Mesendoderm (in vitro differentiated cells): ENCODE data around the gene METTL22.

ENCODE experiments used
- DNase-seq: peaks from one replicate; pipeline ENCODE4 v3.0.0; 2013
- H2AK5ac ChIP-seq: 2 replicates; pipeline ENCODE4 v1.6.1; 2013; ENCODE audit warnings: low read length, inconsistent platforms
- H2BK120ac ChIP-seq: 2 replicates; pipeline ENCODE4 v1.6.1; 2013; ENCODE audit warnings: low read depth, mild to moderate bottlenecking, low read length, moderate library complexity, mixed read lengths
- H2BK15ac ChIP-seq: replicated peaks from 2 replicates; pipeline ENCODE4 v1.6.1; 2013; ENCODE audit warnings: low read depth, mild to moderate bottlenecking, moderate library complexity
- H2BK5ac ChIP-seq: 2 replicates; pipeline ENCODE4 v1.6.1; 2013; ENCODE audit warnings: low read length, inconsistent platforms
- H3K18ac ChIP-seq: 2 replicates; pipeline ENCODE4 v1.6.1; 2013; ENCODE audit warnings: mild to moderate bottlenecking, low read length, mixed read lengths
- H3K23ac ChIP-seq: one replicate; pipeline ENCODE4 v1.6.1; 2013; ENCODE audit warnings: low read length
- H3K27ac ChIP-seq: 2 replicates; pipeline ENCODE4 v1.5.1; 2013; ENCODE audit warnings: low read depth, mild to moderate bottlenecking, inconsistent platforms, low read length, moderate library complexity
- H3K27me3 ChIP-seq: 2 replicates; pipeline ENCODE4 v1.6.1; 2013; ENCODE audit warnings: low read length, control low read depth, mild to moderate bottlenecking, inconsistent platforms; ENCODE audit not compliant: insufficient read depth, poor library complexity
- H3K36me3 ChIP-seq: 2 replicates; pipeline ENCODE4 v1.6.1; 2013; ENCODE audit warnings: low read length, inconsistent platforms; ENCODE audit not compliant: control insufficient read depth, insufficient read depth
- H3K4ac ChIP-seq: one replicate; pipeline ENCODE4 v1.6.1; 2013; ENCODE audit warnings: low read depth, mild to moderate bottlenecking, low read length, moderate library complexity
- H3K4me1 ChIP-seq: 2 replicates; pipeline ENCODE4 v1.6.1; 2013; ENCODE audit warnings: low read depth, low read length, inconsistent platforms; ENCODE audit not compliant: control insufficient read depth
- H3K4me2 ChIP-seq: 2 replicates; pipeline ENCODE4 v1.6.1; 2013; ENCODE audit warnings: low read length
- H3K4me3 ChIP-seq: 2 replicates; pipeline ENCODE4 v1.5.1; 2013; ENCODE audit warnings: mild to moderate bottlenecking, low read length
- H3K56ac ChIP-seq: one replicate; pipeline ENCODE4 v1.6.1; 2013; ENCODE audit warnings: low read length
- H3K79me1 ChIP-seq: 2 replicates; pipeline ENCODE4 v1.6.1; 2013; ENCODE audit warnings: low read length, inconsistent platforms
- H3K79me2 ChIP-seq: 2 replicates; pipeline ENCODE4 v1.6.1; 2013; ENCODE audit warnings: mild to moderate bottlenecking, low read length; ENCODE audit not compliant: control insufficient read depth, insufficient read depth
- H3K9ac ChIP-seq: 2 replicates; pipeline ENCODE4 v1.6.1; 2013; ENCODE audit warnings: low read length, inconsistent platforms
- H4K5ac ChIP-seq: one replicate; pipeline ENCODE4 v1.6.1; 2013; ENCODE audit warnings: low read length
- H4K8ac ChIP-seq: one replicate; pipeline ENCODE4 v1.6.1; 2013; ENCODE audit warnings: low read depth, mild to moderate bottlenecking, control low read depth, low read length, moderate library complexity
- WGBS: extraction: QIAGEN DNeasy Blood & Tissue Kit; methylation state at CpG from one replicate; pipeline ENCODE4 v1.1.7; 2013; ENCODE audit warnings: low lambda C conversion rate, missing lambda C conversion rate; ENCODE audit not compliant: insufficient coverage; ENCODE audit errors: extremely low coverage; 5-methylcytosine and 5-hydroxymethylcytosine counted together

METTL22 gene

GRCh38 chr16:8631373-8631772 is 9.9 kb downstream of the METTL22 start:
- H2BK5ac ChIP-seq = no peak overlapping the region
- H2BK120ac ChIP-seq = no peak overlapping the region
- H3K4ac ChIP-seq = no peak overlapping the region
- H3K9ac ChIP-seq = no peak overlapping the region
- no peak overlapping the region for H4K8ac ChIP-seq
- H3K4me3 ChIP-seq = no peak overlapping the region
- no peak overlapping the region for H2BK15ac ChIP-seq
- H3K36me3 ChIP-seq = peaks cover 23% of the 10 kb centered on the region
- no peaks in the 10 kb centered on the region for H3K79me2 ChIP-seq
- no peak overlapping the region for H4K5ac ChIP-seq
- H3K56ac ChIP-seq = no peak overlapping the region
- H3K27me3 ChIP-seq = no peaks in the 10 kb centered on the region
- H3K18ac ChIP-seq = no peak overlapping the region
- no peak overlapping the region for H2AK5ac ChIP-seq
- H3K4me1 ChIP-seq = no peaks in the 10 kb centered on the region
- no CpG with 5 or more reads among the region's 9 CpGs for WGBS
- no peak overlapping the region for H3K4me2 ChIP-seq
- no peak overlapping the region for H3K23ac ChIP-seq
- DNase-seq = no peak
- H3K27ac ChIP-seq = no peak overlapping the region
- peaks cover 4% of the 10 kb centered on the region for H3K79me1 ChIP-seq

DNA sequence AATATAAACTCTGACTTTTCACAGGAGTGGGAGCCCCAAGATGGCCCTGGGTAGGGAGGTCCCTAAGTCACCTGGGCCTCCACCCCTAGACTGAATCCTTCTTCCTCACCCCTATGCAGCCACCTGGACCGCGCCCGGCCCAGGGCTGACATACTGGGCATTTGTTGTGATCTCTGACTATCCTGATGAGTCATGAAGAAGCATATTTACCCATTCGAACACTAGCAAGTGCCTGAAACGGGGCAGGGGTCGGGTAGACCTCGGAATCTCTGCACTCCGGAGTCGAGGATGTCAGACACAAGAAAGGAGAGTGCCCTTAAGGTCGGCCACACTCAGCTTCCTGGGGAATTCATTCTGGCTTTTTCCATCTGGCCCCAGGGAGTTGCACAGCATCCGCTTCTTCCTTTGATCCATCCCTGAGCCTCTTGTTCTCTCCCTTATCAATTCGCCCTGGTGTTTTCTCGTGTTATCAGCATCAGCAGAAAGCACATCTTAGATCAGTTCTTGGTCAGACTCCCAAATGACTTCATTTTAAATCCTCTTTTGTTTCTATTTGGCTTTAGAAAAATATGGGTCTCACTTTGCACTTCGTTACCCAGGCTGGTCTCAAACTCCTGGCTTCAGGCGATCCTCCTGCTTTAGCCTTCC is 10.4 kb downstream of the METTL22 start:
- no peaks in the 10 kb centered on the region for H3K27me3 ChIP-seq
- no peak overlapping the region for H4K5ac ChIP-seq
- H2BK120ac ChIP-seq = no peak overlapping the region
- H2BK5ac ChIP-seq = no peak overlapping the region
- no CpG with 5 or more reads among the region's 15 CpGs for WGBS
- peaks cover 23% of the 10 kb centered on the region for H3K36me3 ChIP-seq
- no peak overlapping the region for H3K9ac ChIP-seq
- H2AK5ac ChIP-seq = no peak overlapping the region
- H3K4me3 ChIP-seq = no peak overlapping the region
- no peak overlapping the region for H3K56ac ChIP-seq
- H3K79me1 ChIP-seq = peaks cover 4% of the 10 kb centered on the region
- H3K27ac ChIP-seq = no peak overlapping the region
- H3K4me2 ChIP-seq = no peak overlapping the region
- H4K8ac ChIP-seq = no peak overlapping the region
- no peak overlapping the region for H3K4ac ChIP-seq
- H3K79me2 ChIP-seq = no peaks in the 10 kb centered on the region
- no peak overlapping the region for H2BK15ac ChIP-seq
- no peak overlapping the region for H3K18ac ChIP-seq
- DNase-seq = no peak
- H3K23ac ChIP-seq = no peak overlapping the region
- no peaks in the 10 kb centered on the region for H3K4me1 ChIP-seq

DNA sequence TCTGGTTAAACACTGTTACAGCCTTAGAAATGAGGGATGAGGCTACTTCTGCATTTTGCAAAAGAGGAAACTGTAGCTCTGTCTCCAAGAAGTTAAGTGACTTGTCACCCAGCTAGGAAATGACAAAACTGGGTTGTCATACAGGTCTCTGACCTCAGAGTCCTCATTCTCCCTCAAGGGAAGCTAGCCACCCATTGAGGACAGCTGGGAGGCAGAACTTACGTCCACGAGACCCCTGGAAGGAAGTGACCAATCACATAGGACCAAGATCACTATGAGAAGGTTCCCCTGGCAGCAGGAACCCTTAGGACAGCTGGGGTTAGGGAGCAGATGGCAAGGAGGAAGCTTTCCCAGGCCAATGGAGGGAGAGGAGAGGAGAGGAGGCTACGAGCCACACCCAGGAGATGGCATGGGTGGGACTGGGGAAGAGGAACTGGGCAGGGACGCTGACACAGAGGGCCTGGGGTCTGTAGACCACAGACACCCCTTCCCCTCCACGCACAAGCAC is 11.2 kb downstream of the METTL22 start:
- Histone ChIP-seq H4K8ac (no peak overlapping the region), H3K4ac (no peak overlapping the region), H2BK120ac (no peak overlapping the region), H3K79me1 (peaks cover 3% of the 10 kb centered on the region), H3K27me3 (no peaks in the 10 kb centered on the region), H3K9ac (no peak overlapping the region), H2BK5ac (no peak overlapping the region), H3K36me3 (peaks cover 22% of the 10 kb centered on the region), H3K27ac (no peak overlapping the region), H3K23ac (no peak overlapping the region), H2AK5ac (no peak overlapping the region), H3K18ac (no peak overlapping the region), H2BK15ac (no peak overlapping the region), H3K4me1 (no peaks in the 10 kb centered on the region), H3K4me2 (no peak overlapping the region), H3K56ac (no peak overlapping the region), H3K79me2 (no peaks in the 10 kb centered on the region), H4K5ac (no peak overlapping the region), H3K4me3 (no peak overlapping the region)
- no CpG with 5 or more reads among the region's 5 CpGs for WGBS
- no peak for DNase-seq

DNA sequence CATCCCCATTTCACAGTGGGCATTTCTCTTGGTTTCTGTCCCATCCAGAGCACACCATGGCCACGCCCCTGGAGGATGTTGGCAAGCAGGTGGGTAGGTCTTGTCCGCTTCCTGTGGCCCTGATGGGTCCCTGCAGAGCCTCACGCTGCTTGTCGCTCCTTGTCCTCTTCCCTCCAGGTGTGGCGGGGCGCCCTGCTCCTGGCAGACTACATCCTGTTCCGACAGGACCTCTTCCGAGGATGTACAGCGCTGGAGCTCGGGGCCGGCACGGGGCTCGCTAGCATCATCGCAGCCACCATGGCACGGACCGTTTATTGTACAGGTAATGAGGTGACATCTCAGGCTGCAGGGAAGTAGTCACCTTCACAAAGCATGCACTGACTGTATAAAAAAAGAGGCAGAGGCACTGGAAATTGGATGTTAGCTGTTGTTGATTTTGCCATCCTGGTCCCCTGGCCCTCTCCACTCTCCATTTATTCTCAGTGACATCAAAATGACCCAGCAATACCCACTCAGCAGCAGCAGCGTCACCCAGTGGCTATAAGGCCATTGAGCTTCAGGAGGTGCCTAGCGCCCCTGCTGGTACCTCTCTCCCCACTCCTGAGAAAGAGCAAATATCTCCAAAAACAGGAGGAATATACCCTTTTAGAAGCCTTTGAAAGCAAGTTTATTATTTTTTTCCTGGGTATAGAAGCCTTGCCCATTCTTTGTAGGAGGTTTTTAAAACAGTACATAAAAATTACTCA is 13.7 kb downstream of the METTL22 start:
- no CpG with 5 or more reads among the region's 18 CpGs for WGBS
- no peak overlapping the region for H3K9ac ChIP-seq
- peaks cover 22% of the 10 kb centered on the region for H3K36me3 ChIP-seq
- no peak overlapping the region for H3K27ac ChIP-seq
- no peak overlapping the region for H3K4me2 ChIP-seq
- no peak overlapping the region for H3K56ac ChIP-seq
- H3K4ac ChIP-seq = no peak overlapping the region
- no peak overlapping the region for H3K18ac ChIP-seq
- no peaks in the 10 kb centered on the region for H3K27me3 ChIP-seq
- no peak overlapping the region for H3K23ac ChIP-seq
- DNase-seq = peak; percentile 88
- no peak overlapping the region for H3K4me3 ChIP-seq
- no peak overlapping the region for H2AK5ac ChIP-seq
- H3K79me1 ChIP-seq = no peaks in the 10 kb centered on the region
- H3K4me1 ChIP-seq = no peaks in the 10 kb centered on the region
- no peak overlapping the region for H4K5ac ChIP-seq
- H4K8ac ChIP-seq = no peak overlapping the region
- H2BK120ac ChIP-seq = no peak overlapping the region
- H3K79me2 ChIP-seq = no peaks in the 10 kb centered on the region
- no peak overlapping the region for H2BK5ac ChIP-seq
- no peak overlapping the region for H2BK15ac ChIP-seq

- H2AK5ac ChIP-seq = no peak overlapping the region
- H3K4me1 ChIP-seq = no peaks in the 10 kb centered on the region
- H3K79me1 ChIP-seq = no peaks in the 10 kb centered on the region
- H3K4me3 ChIP-seq = no peak overlapping the region
- H3K4ac ChIP-seq = no peak overlapping the region
- no peak overlapping the region for H3K27ac ChIP-seq
- peaks cover 34% of the 10 kb centered on the region for H3K36me3 ChIP-seq
- H3K27me3 ChIP-seq = no peaks in the 10 kb centered on the region
- H2BK15ac ChIP-seq = no peak overlapping the region
- no peak overlapping the region for H3K23ac ChIP-seq
- DNase-seq = no peak
- no peak overlapping the region for H3K4me2 ChIP-seq
- no peaks in the 10 kb centered on the region for H3K79me2 ChIP-seq
- no peak overlapping the region for H3K56ac ChIP-seq
- no peak overlapping the region for H2BK5ac ChIP-seq
- WGBS = no CpG with 5 or more reads among the region's 13 CpGs
- H3K9ac ChIP-seq = no peak overlapping the region
- no peak overlapping the region for H4K8ac ChIP-seq
- no peak overlapping the region for H2BK120ac ChIP-seq
- no peak overlapping the region for H3K18ac ChIP-seq
- H4K5ac ChIP-seq = no peak overlapping the region
Measured at GRCh38 chr16:8639694-8640093, 18.2 kb downstream of the METTL22 start.
